ENCODE data around the gene TSPEAR.

The TSPEAR gene

DNA sequence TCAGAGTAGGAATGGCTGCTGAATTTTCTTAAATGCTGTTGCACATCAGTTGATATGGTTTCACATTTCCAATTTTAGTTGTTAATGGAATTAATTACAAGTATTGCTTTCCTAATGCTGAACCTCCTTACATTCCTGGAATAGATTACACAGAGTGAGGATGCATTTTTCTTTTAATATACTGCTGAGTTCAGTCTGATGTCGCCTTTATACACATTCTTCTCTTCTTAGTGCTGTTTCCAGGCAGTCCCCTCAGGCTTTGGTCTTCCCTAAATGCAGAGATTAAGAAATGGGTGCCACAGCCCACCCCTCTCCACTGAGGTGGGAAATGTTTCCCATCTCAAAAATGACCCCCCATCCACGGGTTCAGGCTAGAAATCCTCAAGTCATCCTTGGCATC is 6.7 kb upstream of the TSPEAR start:
- no peak for DNase-seq

DNA sequence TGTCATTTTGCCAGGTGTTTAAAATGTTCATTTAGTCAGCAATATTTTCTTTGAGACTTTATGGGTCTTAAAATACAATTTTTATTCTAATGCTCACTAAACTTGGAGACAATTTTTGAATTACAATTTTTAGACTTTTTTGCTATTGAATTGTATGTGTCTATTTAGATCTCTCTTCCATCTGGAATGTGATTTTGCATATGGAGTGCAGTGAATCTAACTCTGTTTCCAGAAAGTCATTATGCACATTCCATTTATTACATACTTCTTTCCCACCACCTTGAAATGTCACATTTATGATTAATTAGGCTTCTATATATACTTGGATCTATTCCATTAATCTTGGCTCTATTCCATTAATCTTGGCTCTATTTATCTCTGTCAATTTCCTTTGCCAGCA is 5.6 kb upstream of the TSPEAR start:
- DNase-seq = no peak

DNA sequence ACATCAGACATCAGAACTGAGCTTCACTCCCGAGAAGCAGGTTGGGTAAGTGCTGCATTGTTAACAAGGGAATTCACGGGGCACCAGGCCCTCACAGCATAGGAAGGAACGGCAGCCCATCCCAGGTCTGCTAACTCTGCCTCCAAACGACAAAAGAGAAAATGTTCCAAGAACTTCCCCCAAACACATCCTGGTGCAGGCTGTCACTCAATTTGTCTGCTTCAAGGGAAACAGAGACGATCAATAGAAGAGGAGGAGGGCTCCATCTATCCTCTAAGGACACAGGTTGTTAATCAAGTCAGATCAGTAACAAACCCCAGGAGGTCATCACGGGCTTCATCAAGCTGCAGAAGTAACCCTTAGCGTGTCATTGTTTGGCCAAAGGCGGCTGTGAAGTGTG is 3.5 kb upstream of the TSPEAR start:
- no peak for DNase-seq

DNA sequence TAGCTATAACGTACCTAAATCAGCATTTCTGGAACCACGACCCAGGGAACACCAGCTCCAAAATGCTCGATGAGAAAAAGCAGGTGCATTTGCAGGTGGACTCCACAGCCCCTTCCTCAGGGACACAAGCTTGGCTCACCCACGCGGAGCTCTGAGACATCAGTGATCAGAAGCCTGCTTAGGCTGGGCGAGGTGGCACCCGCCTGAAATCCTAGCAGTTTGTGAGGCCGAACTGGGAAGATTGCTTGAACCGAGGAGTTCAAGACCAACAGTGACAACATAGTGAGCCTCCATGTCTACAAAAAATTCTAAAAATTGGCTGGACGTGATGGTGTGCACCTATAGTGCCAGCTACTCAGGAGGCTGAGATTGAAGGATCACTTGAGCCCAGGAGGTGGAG is 2.5 kb upstream of the TSPEAR start:
- DNase-seq = no peak

DNA sequence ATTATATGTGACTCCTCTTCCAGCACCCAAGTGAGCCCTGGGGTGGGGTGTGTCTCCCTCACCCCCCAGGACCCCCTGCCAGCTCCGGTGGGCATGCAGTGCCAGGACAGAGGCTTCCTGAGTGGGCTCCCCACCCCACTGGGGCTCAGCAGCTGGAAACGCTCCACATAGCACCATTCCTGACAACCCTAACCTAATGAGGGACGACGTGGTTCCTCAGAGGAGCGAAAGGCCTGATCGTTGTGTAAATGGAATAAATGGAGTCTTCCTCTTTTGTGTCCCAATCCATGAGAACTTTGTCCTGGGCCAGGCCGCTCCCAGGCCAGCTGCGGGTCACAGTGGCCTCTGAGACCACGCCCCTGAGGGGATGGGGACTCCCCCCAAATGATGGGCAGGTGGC is 1.8 kb upstream of the TSPEAR start:
- no peak for DNase-seq

DNA sequence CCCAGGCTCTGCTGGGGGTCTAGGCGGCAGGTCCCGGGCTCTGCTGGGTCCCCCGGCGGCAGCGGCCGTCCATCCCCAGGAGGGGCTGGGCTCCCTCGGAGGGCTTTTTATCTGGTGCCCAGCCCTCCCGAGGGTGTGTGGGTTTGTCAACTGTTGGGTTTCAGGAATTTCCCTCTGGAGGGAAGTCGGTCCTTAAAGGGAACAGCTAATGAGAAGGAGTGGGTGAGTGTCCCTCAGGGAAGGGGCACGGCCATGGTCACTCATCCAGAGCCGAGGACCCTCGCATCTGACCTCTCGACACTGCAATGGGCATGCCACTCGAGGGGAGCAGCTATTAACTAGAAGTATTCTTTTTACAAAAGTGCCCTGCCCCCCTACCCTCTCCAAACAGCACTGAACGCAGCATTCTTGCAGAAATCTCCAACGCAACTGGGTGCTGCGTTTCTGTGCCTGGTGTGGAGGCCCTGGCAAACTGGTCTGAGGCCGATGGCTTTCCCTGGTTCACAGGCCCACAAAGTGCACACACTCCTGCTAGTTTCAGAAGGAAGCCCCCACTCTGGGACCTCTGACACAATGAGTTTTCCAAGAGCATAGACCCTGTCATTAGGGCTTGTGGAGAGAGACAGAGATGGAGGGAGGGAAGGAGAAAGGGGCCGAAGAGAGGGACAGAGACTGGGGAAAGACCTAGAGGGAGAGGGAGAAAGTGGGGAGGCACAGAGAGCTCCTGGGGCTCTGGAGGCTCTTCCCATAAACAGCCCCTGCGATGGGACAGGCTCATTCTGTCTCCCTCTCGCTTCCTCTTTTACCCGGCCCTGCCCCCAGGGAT is 1.0 kb upstream of the TSPEAR start:
- DNase-seq = no peak

DNA sequence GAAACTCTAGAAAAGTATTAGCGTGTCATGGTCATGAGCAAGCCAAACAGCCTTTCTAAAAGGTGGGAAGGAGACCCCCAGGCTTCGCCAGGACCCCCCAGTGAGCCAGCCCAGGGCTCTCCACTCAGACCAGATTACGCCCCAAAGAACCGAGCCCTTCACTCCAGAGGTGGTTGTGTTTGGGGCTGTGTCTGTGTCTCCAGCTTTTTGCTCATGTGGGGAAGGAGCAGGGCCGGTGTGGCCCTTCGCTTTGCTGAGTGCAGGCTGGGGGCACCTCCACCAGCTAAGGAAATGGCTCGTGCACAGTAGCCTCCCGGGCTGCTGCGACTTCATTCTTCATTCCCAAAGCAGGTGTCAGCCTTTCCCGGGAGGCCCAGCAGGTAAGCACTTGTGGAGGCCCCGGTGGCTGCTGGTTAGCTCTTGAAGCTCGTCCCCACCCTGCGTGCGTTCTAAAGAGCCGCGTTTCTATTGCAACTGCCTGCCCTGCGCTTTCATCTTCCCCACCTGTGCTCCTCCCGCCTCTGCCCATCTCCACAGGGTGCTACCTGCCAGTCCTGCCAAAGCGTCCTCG is 531 bp downstream of the TSPEAR start:
- no peak for DNase-seq

DNA sequence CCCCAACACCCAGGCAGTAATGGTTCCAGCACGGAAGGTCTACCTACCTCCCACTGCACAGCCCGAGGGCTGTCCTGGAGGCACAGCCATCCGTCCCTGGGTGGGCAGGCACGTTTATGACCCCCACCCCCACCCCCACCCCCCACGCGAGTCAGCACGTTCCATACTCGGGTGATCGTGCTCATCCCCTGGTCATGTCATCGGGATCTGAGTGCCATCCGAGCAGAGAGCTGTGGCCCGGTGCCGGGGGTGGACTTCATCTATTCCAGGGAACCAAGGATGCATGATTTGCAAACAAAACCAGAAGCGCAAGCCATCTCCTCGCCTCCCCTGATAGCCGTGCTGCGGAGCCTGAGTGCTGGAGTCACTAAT is 1.1 kb downstream of the TSPEAR start:
- DNase-seq = no peak

DNA sequence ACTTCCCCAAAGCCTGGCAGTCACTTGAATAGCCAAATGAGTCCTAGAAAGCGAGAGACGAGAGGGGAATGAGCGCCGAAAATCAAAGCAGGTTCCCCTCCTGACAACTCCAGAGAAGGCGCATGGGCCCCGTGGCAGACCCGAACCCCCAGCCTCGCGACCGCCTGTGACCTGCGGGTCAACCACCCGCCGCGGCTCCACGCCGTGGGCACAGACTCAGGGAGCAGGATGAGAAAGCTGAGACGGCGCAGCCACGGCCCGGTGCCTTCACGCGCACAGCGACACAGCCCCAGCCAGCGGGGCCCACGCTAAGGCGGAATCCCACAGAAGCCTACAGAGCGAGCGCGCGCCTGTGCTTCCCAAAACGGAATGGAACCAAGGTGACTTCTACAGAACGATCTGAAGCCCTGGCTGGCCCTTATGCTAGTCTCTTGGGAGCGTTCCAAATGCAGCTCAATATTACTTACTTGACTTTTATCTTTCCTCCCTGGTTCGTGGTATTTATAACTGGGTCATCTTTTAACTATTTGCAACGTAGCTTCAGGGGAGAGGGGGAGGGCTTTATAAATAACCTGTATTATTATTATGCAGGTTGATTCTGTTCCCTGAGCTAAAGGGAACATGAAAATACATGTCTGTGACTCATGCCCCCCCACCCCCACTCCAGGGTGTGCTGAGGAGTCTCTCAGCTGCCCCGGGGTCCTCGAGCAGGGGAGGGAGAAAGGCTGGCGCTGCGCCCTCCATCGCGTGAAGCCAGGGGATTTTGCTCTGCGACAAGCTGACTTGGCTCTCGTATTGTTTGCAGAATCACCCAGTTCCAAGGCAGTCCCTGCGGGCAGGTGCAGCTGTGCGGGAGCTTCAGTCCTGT is 1.7 kb downstream of the TSPEAR start:
- DNase-seq = no peak

DNA sequence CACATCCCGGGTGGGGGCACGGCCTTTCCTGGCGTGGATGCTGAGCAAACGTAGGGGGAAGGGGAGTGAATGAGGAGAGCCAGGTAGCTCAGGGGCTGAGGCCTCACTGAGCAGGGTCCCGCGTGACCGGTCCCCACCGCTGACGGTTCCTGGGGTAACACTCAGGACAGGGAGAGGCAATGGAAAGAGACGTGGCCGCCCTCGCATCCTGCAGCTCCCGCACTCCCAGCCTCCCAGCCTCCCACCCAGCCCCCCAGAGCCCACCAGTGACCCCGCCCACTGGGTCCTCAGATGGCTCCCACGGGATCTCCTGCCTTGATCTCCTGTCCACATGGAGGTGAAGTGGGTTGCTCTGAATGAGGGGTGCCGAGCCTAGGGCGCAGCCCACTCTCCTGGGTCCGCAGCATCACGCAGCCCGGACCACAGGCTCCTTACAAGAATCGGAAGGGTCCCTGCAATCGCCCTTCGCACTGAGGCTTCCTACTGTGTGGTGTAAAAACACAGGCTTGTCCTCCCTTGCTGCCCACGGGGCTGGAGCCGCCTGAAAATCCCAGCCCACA is 2.4 kb downstream of the TSPEAR start:
- no peak for DNase-seq

DNA sequence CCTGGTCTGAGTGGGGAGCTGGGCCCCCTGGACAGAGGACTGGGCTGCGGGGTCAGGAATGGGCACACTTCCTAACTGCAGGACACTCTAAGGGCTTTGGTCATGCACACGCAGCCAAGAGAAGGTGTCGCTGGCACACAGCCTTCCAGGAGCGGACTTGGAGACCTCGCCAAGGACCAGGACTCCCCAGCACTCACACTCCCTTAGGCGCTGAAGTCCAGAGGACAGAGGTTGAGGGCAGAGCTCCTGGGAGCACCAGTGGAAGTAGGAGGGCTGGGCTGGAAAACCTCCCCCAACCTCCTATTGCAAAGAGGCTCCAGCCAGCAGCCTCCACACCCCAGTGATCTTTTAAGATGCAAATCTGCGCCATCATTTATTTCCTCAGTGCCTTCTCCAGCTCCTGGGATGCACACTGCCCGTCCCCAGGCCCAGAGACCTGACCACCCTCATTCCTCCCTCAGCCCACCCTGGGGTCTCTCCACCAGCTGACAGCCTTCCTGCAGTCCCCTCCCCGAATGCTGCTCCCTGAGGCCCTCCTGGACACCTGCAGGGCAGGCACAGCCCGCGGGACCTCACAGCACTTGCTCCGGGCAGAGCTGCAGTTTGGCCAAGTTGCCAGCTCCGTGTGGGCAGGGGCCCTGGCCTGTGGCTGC is 3.0 kb downstream of the TSPEAR start:
- DNase-seq = no peak

DNA sequence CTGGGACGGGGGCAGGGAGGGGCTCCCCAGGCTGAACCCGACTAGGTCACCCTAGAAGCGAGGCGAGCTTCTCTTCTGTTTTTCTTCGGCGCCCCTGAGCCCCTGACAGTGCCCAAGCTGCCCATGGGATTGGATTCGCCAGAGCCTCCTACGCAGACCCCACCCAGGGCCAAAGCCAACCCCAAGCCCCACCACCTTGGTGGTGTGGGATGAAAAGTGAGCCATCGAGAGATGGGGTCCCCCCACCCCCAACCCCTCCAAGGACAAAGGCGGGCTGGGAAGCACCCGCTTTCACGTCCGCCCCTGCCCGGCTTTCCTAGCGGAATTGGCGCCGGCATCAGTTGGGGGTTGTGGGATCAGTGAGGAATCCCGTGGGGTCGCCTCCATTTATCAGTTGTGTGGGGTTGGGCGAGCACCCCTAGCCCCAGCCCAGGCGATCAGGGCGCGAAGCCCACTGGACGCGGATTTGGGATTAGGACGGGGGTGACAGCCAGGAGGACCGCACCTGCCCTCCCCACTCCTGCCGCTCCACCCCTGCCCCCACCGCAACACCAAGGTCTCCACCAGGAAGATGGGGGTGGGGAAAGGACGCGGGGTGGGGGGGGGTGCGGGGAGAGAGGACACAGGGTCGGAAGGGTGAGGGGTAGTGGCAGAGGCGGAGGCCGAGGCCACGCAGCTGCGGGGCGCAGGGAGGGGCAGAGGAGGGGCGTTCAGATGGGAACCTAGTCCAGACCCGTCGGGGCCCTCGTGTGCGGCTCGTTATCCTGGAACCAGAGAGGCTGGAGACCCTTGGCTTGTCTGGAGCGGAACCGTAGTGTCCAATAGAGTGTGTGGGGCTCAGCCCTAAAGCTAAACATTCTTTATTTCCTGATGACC is 4.4 kb downstream of the TSPEAR start:
- no peak for DNase-seq

DNA sequence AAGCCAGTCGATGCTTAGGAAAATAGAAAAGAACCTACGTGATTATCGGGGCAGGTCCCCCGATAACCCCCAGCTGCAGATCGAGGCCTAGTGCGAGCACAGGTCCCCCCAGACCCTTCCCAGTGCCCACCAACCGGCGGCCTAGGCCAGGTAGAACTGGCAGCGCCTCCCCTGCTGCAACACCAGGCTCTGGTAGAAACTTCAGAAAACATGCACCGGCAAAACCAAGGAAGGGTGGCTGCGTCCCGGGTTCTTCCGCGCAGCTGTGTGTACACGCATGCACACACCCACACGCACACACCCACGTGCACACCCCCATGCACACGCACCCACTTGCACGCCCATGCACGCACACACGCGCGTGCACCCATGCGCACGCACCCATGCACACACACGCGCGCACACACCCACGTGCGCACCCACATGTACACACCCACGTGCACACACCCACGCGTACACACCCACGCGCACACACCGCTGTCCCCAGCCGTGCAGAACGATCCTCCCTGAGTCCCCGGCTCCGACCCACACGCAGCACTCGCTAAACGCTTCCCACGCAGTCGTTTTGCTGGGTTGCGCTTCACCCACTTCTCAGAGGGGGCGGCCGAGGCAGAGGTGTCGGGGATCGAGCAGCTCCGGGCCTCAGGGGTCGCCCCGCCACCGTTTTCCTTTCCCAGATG is 5.2 kb downstream of the TSPEAR start:
- DNase-seq = no peak

DNA sequence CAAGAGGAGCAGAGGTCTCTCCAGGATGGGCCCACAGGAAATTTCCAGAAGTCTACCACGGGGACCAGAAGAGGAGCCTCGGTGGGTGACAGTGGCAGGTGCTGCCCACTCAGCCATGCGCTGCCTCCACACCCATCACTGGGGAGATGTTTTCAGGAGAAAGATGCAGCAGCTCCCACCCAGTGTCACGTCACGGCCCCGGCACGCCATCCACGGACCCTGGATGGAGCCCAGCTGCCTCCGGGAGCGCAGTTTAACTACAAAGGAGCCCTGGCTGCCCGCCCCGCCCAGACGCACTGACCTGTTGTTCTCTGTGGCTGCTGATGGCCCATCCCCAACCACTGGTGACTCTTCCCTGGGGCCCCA is 6.8 kb downstream of the TSPEAR start:
- no peak for DNase-seq

DNA sequence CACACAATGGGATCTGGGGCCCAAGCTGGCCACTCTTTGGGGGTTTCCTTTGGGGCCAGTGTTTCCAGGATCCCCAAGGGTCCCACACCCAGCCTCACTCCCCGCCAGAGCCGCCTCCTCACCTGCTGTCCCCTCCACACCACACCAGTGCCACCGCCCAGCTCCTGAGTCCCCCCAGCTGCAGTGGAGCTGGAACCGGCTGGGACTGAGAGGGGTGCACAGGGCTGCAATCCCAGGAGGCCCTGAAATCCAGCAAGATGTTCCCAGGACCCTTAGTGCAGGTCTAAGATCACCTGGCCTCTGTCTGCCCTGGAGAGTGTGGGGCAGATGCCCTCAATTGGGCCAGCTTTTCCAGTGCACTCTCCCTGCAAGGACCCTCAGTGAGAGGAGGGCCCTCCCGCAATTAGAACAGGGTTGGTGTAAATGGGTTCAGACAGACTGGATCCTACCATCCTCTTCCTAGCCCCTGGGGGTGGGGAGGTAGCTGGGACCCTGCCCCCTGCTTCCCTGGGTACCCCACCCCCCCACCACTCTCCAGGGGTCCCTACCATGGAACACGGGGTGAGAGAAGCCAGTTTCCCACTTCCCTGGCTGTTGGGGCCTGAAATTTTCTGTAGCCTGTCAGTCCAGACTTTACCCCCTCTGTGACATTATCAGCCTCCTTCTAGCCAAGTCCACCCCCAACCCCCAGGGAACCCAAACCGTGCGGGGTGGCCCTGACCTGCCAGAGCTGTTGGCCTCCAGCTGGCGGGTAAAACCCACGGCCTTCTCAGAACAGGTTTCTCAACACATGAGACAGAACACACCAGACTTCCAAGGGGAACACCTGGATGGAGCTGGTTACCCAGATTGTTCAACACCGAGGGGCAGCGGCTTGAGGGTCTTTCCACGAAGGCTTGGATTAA is 7.4 kb downstream of the TSPEAR start:
- DNase-seq = no peak

DNA sequence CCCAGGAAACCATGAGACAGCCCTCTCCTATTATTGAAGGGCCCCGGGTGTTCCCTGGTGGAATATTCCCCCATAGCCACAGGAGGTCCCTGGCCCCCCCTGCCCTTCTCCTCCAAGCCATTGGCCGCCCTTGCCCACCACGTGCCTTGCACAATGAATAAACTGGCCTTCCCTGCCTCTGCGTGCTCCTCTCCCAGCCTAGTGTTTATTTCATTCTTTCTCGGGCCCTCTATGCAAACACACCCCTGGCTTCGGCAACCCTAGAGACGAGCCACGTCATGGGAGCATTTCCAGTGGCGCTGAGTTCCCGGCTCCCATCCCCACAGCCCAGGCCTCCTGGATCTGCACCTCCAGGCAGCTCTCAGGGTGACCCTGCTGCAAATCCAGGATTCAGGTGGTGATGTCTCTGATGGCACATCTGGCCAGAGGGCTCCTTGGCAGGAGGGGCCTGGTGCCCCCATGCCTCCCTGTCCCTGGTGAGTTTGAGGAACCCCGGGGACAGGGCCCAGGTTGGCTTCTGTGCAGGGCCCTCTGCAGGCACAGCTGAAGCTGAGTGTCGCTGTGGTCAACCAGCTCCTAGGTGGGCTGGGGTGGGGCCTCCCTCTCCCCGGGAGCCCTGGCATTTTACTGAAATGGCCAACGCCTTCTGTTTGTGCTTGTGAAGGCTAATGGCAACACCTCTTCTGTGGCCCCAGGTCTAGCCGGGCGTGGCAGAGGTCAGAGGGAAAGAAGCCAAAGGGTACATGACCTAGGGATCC is 8.2 kb downstream of the TSPEAR start:
- no peak for DNase-seq

DNA sequence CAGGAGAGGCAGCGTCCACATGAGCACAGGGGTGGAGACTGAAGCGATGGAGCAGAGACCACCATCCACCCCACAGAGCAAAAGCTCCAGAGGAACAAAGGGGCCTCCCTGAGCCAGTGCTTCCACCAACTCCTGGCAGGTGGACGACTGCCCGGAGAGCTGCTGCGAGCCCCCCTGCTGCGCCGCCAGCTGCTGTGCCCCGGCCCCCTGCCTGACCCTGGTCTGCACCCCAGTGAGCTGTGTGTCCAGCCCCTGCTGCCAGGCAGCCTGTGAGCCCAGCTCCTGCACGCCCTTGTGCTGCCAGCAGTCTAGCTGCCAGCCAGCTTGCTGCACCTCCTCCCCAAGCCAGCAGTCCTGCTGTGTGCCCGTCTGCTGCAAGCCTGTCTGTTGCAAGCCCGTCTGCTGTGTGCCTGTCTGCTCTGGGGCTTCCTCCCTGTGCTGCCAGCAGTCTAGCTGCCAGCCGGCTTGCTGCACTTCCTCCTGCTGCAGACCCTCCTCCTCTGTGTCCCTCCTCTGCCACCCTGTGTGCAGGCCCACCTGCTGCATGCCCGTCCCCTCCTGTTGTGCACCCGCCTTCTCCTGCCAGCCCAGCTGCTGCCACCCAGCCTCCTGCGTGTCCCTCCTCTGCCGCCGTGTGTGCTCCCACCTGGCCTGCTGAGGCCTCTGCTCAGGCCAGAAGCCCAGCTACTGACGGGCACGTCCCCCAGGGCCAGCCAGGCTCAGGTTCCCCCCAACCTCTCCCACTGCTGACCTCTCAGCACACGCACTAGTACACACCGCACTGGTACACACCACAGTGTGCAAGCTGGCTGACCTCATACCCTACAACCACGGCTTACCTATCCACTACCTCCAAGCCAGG is 9.0 kb downstream of the TSPEAR start:
- DNase-seq = no peak

DNA sequence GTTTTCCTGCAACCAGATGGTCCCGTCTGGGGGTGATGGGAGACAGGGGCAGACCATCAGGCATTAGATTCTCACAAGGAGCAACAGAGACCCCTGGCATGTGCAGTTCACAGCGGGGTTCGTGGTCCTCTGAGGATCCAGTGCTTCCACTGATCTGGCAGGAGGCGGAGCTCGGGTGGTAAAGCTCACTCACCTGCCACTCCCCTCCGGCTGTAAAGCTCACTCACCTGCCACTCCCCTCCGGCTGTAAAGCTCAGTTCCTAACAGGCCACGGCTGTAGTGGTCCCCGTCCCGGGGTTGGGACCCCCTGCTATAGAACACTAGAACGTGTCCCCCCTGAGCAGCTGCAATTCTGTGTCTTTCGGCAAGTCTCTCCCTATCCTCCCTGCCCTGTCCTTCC is 9.8 kb downstream of the TSPEAR start:
- DNase-seq = no peak

DNA sequence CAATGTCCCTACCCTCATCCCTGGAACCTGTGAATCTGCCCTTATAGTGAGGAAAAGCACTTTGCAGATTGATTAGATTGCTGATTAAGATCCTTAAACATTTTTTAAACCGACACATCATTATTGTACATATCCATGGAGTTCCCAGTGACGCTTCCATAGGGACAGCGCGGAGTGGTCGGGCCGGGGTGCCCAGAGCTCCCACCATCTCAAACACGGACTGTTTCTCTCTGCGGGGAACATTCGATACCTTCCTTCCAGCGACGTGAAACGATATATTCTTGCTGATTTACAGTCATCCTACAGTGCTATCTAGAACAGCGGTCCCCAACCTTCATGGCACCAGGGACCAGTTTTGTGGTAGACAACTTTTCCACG is 10.4 kb downstream of the TSPEAR start:
- DNase-seq = no peak

All from activated effector memory CD4-positive, alpha-beta T cell treated with Interleukin-2 at 50 U/mL for 16 hours (primary cell).